HG03565 (cell line): ENCODE data around the gene MLLT1.

Source experiments
- ATAC-seq: cut with Tn5 transposase; IDR thresholded peaks from one replicate; pipeline ENCODE4 v1.9.1; 2021; ENCODE audit warnings: mild to moderate bottlenecking, moderate library complexity; ENCODE audit not compliant: unreplicated experiment

The MLLT1 gene

DNA sequence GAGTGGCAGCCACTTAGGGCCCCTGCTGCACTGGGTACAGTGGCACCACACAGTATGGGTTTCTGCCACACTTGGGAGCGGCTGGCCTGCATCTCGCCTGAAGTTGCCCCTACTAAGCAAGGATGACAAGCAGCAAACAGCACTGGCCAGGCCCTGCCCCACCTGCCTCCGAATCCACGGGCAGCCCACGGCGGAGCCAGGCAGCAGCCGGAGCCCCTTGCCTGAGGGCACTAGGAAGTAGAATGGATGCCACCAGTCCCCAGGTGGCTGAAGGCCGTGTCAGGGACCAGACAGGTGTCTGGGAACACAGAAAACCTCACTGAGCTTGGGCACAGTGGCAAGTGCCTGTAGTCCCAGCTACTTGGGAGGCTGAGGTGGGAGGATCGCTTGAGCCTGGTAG, 19.4 kb downstream of the MLLT1 start:
- no peak for ATAC-seq

DNA sequence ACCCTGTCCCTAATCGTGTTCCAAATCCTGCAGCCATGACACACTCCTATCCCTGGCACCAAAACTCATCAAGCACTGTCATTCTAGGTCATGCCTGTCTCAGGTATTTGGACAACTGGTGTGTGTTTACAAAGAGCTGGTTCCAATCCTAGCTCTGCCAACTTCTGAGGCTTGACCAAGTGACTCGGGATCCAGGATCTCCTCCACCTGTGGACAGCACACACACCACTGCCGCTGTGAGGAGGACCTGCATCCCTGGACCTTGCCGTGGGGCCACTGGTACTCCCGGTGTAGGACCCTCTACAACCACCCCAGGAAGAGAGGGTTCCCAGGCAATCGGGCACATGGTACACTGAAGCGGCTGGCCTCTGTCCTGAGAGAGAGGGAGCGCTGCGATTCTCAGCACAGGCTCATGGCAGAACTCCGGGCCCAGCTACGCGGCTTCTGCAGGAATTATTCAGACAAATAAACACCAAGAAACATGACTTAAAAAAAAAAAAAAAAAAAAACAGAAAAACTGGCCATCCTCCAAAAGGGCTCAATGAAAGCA, 20.4 kb downstream of the MLLT1 start:
- no peak for ATAC-seq

DNA sequence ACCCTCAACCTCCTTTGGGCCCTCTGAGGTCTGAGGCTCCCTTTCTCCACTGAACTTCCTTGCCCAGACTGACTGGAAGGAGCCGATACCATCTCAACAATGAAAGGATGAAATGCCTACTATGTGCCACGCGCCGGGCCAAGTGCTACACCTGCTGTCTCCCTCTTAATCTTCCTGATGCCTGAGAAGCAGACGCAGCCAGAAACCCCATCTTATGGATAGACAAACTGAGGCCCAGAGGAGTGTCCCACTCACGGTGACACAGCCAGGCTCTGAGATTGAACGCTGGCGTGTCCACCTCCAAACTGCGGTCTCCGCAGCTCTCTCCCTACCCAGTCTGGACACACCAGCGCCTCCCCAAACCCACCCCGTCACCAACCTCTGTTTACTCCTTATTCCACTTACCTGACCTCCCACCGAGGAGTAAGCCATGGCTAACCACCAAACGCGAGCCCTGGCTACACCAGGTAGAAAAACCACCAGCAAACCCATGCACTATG, 20.9 kb downstream of the MLLT1 start:
- no peak for ATAC-seq

DNA sequence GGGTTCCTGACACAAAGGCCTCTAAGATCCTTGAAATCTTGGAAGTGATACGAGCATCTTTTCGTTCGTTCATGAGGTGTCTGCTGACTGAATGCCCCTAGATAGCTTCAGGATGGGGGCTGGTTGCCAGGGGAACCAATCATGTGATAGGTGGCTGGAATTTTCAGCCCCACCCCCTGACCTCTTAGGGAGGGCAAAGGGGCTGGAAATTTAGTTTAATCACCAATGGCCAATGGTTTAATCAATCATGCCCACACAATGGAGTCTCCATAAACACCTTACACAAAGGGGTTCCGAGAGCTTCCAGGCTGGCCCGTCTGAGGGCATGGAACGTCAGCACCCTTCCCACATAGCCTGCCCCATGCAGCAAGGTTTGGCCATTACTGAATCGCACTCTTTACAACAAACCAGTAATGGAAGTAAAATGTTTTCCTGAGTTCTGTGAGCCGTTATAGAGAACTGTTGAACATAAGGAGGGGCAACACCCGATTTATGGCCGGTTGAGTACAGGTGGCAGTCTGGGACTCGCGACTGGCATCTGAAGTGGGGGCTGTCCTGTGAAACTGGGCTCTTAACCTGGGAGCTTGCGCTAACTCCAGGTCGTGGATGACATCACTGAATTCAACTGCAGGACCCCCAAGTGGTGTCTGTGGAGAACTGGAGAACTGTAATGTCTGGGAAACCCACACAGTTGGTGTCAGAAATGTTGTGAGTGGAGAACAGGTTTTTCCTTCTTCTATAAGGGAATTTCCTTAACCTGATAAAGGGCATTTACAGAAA, 25.6 kb downstream of the MLLT1 start:
- ATAC-seq: no peak

DNA sequence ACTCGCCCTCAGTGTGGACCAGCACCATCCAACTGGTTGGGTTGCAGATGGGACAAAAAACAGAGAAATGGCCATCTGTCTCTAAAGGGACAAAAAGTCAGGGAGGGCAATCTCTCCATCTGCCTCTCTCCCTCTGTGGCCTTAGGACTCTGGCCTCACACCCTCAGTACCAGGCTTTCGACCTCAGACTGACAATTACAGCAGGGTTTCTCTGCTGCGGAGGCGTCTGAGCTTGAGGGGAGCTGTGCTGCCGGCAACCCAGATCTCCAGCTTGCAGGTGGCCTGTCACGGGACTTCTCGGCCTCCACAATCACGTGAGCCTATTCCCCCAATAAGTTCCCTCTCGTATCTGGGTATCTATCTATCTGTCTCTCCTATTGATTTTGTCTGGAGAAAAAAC, 27.7 kb downstream of the MLLT1 start:
- no peak for ATAC-seq

DNA sequence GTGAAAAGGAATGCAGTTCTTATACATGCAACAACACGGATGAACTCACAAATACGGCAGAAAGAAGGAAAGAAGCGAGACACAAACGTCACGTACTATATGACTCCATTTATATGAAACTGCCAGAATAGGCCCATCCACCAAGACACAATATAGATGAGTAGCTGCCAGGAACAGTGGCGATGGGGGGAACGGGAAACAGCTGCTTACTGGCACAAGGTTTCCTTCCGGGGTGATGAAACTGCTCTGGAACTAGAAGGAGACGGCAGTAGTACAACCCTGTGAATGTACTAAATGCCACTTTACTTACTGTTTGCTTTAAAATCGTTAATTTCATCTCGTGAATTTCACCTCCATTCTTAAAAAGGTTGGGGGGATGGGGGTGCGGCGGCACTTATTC, 28.9 kb downstream of the MLLT1 start:
- ATAC-seq: no peak

DNA sequence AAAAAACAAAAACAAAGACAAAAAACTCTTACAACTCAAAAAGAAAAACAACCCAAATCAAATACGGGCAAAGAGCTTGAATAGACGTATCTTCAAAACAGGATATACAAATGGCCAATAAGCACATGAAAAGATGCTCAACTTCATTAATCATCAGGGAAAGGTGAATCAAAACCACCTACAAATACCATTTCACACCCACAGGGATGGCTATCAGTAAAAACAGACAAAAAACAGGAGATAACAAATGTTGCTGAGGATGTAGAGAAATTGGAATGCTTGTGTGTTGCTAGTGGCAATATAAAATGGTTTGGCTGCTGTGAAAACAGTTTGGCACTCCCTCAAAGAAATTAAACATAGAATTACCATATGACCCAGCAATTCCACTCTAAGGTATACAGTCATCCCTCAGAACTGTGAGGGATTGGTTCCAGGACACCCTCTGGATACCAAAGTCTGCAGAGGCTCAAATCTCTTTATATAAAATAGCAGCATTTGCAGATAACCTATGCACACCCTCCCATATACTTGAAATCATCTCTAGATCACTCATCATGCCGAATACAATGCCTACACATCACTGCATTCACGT, 29.7 kb downstream of the MLLT1 start:
- ATAC-seq: no peak

DNA sequence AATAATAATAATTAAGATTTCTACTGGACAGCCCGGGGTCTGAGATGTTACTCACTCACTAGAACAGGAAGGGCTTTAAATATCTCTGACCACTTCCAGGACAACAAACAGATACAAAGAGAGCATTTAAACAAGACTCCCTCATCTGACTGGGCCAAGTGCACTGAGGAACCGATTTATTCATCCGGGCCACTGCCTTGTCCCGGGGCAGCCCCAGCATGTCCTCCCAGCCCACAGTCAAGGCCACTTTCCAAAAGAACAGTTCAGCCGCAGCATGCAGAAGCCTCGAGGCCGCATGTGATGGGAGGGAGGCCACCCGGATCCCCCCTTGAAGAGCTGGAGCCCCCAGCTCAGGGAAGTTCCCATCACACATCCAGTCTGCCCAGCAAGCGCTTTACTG, 30.5 kb downstream of the MLLT1 start:
- ATAC-seq: no peak

DNA sequence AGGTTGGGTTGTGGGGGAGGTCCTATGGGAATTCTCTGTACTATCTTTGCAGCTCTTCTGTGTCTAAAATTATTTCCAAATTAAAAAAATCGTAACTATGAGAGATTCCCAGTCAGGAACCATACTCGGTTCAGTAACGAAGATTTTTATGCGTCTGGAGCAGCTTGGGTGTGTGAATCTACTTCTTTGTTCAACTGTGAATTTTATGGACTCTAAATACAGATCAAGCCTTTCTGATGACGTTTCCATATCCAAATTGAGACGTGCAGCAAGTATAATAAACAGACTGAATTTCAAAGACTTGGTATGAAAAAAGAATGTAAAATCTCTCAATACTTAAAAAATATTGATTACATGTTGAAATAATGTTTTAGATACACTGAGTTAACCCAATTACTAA, 30.9 kb downstream of the MLLT1 start:
- ATAC-seq: no peak

DNA sequence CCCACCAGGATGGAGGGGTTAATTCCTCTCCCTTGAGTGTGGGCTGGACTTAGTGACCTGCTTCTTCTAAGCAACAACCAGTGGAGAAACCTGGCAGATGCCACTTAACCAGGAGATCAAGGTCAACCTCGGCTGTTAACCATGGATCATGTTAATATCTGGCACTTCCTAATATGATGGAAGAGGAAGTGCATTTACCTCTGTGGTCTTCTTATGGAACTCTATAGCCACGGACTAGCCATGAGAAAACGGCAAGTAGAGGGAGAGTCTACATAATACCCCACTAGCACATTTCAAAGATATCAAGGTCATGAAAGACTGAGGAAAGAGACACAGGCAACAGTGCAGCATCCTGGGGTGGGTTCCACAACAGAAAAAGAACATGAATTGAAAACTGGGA, 31.4 kb downstream of the MLLT1 start:
- ATAC-seq: no peak

DNA sequence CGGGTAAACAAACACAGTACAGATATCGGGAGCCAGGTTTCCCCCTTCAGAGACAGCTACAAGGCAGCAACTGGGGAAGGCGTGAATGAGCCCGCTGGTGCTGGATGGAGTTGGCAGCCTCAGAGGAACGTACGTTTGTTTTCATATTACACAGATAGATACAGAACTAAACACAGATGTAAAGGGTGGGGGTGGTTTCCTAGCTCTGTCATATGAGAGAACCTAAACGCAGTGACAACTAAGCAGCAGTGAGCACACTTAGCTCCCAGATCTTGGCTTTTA, 32.8 kb downstream of the MLLT1 start:
- ATAC-seq: no peak

DNA sequence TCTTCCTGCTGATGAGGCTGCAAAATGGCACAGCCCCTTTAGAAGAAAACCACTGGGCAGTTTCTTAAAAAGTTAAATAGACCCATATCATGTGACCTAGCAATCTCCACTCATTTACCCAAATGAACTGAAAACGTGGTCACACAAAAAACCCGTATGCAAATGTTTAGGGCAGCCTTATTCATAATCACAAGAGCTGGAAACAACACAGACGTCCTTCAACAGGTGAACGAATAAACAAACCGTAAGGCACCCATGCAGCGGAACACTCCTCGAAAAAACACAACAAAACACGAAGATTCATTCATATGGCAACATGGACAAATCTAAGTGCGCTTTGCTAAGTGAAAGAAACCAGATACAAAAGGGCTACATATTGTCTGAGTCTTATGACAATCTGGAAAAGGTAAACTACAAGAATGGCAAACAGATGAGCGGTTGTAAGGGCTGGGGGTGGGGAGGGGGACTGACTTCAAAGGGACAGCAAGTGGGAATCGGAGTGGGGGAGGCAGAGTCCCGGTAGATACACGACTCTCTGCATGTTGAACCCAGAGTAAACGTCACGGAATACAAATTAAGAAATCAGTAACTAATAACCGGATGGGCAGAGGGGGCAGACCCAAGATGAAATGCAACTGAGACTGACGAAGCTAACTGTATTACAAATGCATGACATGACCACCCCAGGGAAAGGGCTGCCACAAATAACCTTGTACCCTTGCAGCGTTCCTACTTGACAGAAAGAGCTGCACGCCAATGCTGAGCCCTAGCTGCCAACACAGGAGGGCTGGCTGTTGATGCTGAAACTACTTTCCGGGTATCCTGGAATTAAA, 33.4 kb downstream of the MLLT1 start:
- no peak for ATAC-seq

DNA sequence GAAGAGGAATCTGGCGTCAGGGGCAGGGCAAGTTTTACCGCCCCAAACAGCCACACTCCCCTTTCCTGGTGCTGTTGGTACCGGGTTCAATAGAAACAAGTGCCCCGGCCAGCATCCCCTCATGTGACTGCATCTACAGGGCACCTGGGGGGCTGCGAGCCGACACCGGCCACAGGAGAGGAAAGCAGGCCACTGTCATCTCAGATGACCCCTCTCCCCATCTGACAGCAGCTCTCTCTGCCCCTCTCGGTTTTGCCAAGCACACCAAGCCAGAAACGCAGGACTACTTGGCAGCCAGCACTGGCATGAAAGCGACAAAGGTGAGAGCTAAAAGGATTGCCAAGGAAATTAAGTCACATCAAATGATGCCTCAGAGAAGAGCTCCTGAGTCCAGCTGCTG, 37.1 kb downstream of the MLLT1 start:
- ATAC-seq: no peak

DNA sequence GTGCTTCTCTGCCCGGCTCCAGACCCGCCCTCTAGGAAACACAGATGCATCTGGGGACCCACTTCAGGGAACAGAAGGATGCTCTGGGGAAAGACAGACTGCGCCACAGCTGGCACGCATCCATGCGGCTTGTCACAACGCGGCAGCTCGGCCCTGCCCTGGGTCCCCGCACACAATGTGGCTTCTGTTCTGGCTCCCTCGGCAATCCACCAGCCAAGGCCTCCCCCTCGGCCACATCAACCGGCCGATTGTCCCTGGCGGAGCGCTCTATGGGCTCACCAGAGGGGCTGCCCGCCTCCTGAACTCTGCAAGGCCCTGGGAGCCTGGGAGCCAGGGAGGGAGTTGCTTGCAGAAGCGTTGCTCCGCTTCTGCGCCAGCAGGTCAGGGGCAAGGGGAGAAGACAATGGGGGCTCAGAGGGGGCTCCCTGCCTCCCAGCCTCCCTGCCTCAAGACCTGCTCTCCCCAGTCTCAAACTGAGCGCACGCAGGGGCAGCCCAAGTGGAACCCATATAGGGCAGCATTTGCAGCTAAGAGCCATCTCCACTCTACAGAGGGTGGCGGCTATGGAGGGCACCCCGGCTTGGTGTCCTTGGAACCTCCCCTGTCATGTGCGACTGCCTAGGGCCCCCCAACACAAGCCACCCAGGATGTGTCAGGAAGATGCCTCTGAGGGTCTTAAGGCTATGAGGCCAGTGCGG, 37.9 kb downstream of the MLLT1 start:
- no peak for ATAC-seq

DNA sequence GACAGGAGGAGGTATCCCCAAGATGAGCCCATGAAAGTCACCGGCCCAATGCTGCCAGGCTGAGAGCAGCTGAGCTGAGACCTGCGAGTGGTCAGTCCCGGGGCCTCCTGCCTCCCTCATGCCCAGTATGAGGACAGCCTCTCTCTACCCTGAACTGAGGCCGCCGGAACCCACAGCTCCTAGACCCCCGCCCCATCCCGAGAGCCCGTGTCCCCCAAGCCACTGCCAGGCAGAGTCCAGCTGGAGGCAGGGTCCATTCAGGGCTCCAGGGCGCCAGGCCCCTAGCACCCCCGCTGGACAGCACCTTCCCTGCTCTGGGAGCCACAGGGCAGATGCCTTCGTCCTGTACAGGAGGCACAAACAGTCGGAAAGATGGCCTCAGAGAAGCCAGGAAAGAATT, 38.7 kb downstream of the MLLT1 start:
- no peak for ATAC-seq

DNA sequence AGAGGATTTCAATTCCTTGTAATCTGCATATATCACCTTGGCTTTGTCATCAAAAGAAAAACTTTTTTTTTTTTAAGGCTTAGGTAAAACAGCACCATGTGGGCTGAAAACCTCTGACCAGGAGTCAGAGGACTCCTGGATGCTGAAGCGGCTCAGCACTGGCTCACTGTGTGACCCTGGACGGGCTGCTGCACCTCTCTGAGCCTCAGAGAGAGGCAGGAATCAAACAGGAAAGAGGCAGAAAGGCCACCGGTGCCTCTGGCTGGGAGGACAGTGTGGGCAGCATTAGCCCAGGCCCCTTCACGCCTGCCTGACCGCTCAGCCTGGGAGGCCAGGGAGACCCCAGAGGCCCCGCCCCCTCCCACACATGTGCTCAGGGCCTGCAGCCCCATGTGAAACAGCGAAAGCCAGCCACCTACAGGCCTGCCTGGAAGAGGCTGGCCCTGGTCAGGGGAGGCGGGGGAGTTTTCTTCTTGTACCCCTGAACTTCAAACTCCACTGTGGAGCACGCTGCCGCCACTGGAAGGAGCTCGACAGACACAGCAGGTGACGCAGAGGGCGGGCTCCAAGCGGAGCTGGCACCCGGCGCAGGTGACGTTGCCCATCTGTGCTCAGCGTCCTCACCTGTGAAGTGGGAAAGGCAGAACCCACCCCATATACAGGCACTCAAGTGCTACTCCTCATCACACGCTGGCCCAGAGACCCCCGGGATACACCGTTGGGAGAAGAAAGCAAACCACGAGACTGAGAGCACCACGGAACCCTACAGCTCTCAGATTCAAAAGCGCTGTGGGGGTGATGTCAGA, 39.7 kb downstream of the MLLT1 start:
- ATAC-seq: no peak

DNA sequence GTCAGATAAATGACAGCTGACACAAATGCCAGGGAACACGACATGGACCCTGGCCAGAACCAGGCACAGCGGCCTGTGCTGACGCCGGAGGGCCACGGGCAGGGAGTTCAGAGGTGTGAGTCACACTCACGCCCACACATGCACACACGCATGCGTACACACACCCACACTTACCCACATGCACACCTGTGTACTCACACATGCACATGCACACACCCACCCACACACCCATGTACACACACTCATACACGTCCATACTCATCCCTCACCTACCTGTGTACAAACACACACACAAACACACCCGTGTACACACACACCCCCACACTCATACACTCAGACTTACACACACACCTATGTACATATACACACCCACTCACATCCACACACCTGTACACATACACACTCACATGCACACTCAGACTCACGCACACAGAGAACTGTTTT, 40.4 kb downstream of the MLLT1 start:
- ATAC-seq: no peak

DNA sequence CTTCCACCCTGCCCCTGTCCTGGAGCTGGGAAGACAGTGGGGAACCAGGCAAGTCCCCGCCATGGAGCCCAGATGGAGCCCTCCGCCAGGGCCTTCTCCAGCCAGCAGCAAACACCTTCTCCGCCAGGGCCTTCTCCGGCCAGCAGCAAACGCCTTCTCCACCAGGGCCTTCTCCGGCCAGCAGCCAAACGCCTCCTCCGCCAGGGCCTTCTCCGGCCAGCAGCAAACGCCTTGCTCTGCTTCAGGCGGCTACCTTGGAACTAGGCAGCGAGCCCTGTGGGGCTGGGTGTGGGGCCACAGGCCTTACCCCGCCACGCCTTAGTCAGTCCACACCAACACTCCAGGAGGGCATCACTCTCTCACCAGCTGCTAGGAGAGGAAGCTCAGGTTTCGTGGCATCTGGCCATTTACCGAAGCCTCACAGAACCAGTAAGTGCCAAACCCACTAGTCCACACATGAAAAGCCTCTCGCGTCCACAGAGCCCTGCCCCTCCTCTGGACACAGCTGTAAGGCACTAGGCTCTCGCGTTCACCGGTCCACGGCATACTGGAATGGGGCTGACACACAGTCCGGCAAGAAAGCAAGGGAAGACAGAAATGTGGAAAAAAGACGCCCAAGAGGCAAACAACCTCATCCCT, 41.0 kb downstream of the MLLT1 start:
- no peak for ATAC-seq

DNA sequence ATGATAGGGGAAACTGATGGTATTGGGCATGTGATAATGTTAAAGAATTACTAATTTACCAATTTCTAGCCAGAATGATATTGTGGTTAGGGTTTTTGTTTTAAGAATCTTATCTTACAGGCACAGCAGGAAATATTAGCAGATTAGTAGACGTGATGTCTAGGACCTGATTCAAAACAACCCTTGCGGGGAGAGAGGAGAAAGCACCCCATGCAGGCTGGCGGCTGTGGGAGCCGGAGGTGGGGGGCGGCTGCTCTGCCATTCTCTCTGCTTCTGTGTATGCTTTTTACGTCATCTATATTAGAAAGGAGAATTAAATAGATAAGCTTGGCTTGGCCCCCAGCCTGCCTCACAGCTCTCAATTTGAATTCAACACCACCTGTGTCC, 41.5 kb downstream of the MLLT1 start:
- ATAC-seq: no peak
